CD4-positive, alpha-beta T cell treated with Interleukin-17A for 4 hours (primary cell): ENCODE measurements around the gene AFDN.
A peak's percentile ranks its signal among the peaks of the same experiment; 100 is the strongest.

Experiments used
- DNase-seq: peaks from one replicate; pipeline ENCODE4 v3.0.0-alpha.2; 2020; ENCODE audit warnings: mixed read lengths

AFDN gene

GRCh38 chr6:167817729-167818128 lies 9.0 kb upstream of the AFDN start:
- DNase-seq: no peak

DNA sequence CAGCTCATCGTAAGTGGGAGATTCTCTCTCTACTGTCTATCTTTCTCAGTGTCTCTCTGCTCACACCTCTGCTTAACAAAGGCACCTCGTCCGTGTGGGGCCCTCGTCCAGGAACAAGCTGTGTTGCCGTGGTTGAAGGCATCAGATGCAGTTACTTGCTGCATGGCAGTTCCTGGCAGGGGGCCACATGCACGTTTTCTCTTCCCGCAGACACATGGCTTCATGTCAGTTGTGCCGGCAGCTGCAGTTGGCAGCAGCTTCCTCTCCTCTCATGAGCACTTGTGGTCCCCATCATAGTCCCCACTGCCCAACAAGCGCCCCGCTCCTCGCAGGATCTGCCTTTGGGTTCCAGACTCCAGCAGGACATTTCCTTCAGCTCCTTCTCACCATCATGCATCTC lies 7.1 kb upstream of the AFDN start:
- DNase-seq: no peak

GRCh38 chr6:167820681-167821080 lies 6.0 kb upstream of the AFDN start:
- no peak for DNase-seq

DNA sequence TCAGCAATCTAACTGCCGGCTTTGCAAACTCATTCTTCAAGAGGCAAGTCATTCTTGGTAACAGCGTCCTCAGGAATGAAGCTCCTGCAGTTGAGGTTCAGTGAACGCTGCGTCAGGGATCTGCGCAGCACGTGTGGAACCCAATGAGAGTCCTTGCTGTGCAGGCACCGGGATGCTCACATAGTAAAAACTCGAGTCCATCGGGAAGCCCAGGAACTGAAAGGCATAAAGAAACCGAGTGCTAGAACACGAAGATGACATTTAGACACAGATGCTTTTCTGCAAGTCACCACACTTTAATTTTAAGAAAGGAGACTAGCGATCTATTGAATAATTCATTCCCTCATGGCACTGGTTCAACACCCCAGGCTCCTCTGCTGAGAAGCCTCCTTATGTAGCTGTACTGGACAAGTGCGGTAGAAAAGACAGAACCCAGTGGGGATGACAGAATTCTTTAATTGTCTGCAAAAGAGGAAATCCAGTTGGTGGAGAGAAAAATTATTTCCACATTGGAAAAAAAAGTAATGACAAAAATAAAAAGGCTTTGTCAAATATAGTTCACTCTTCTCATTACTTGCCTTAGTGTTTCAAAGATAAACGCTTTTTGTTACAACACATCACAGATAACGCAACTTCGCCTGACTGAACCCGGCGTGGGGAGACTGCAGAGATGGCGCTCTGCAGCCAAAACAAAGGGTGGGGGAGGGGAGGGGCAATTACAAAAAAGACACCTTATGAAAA lies 1.9 kb upstream of the AFDN start:
- DNase-seq: no peak

- peak; percentile 29 for DNase-seq
Measured at GRCh38 chr6:167825332-167826229, 1.1 kb upstream of the AFDN start.

DNA sequence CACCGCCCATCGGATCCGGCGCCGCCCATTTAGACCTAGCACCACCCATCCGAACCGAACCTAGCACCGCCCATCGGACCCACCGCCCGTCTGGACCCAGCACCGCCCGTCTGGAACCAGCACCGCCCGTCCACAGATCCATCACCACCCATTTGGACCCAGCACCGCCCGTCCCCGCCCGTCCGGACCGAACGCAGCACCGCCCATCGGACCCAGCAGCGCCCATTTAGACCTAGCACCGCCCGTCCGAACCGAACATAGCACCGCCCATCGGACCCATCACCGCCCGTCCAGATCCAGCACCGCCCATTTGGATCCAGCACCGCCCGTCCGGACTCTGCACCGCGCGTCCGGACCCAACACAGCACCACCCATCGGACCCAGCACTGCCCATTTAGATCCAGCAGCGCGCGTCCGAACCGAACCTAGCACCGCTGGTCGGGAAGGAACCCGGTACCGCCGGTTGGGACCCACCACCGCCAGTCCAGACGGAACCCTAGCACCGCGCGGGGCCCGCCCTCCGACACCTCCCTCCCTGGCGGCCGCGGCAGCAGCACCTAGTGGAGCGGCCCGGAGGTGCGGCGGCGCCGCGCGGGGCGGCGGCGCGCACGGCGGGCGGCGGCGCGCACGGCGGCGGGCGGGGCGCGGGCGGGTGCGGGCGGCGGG lies 348 bp upstream of the AFDN start:
- DNase-seq: peak; percentile 66

GRCh38 chr6:167827583-167828324 lies 1.0 kb downstream of the AFDN start:
- peak; percentile 35 for DNase-seq

DNA sequence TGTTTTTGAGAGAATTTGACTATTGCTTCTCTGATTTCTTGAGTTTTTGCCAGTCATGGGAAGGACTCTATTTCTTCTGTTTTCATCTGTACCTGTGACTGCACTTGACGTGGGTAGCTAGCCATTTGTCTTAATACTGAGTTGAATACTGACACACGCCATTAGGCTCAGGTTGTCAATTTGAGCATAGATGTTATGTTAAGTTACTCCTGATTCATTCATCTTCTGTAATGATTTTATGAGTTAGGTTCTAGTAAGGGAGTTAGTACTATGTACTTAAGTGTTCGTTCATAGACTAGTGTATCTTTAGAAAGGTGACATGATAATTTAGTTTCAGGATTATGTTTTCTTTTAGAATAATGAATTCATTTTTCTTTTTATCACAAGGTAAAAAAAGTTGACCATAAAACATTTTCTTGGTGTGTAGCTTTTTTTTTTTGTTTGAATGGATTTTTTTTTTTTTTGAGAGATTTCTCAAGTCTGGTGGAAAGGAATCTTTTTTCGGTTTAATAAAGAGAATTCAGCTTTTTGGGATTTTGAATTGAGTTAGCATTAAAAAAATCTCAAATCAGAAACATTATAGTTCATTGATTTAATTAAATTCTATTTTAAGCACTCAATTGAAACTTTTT lies 1.7 kb downstream of the AFDN start:
- no peak for DNase-seq

DNA sequence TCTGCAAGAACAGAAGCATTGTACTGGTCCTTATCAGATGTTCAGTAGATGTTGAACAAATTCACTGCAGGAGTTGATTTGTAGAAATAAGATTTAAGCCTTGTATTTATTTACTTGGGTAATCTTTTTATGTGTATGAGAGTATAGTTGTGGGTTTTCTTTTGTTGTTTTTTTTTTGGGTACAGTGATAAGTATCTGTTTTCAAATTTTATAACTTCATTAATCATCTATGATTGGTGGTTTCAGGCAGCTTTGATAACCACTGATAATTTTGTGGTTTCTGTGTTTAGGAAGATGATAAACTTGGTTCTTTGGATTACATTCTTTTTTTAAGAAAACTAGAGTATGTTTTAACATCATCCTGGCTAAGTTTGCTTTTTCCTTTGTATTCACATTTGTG lies 2.8 kb downstream of the AFDN start:
- no peak for DNase-seq

GRCh38 chr6:167831281-167831828 lies 4.6 kb downstream of the AFDN start:
- DNase-seq: no peak

- DNase-seq: no peak
Measured at GRCh38 chr6:167832497-167833395, 6.0 kb downstream of the AFDN start.

GRCh38 chr6:167833396-167833763 lies 6.7 kb downstream of the AFDN start:
- no peak for DNase-seq

- no peak for DNase-seq
Measured at GRCh38 chr6:167835260-167835659, 8.5 kb downstream of the AFDN start.

GRCh38 chr6:167836721-167837120 lies 10.0 kb downstream of the AFDN start:
- no peak for DNase-seq

DNA sequence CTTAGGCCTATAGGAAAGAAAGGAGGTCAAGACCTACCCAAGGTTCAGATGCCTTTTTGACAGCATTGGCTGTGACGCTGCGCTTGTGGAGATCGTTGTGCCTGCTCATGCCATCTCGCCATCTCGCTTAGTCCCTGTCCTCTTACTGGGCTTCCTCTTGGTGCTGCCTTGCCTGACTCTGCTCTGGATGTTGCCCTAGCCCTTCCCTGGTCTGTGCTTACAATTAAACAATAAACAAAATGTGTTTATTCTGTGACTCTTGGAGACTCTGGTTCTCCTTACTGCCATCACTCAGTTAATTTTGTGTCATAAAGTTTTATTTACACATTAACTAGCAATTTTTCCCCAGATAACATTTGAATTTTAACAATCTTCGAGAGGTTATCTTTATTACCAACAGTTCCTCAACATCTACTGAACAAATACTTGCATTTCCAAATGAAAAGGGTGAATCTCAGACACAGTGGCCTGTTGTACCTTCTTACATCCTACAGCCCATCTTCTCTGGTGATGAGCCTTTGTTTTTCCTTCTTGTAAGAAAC lies 11.6 kb downstream of the AFDN start:
- no peak for DNase-seq

DNA sequence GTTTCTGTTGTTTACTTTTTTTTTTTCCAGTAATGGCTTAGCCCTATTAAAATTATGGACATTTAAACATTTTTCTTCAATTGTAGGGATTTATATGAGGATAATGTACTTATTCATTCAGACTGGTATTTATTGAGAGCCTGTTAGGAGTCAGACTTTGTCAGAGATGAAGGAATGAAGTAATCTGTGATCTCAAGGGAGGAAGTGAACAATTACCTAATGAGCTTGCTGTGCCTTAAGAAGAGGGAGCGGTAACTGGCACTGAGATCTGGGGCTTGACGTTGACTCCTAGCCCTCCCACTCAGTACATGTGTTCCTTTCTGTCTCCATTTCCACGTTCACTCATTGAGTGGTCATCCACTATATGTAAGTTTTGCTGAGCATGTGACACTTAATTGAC lies 12.6 kb downstream of the AFDN start:
- DNase-seq: no peak

DNA sequence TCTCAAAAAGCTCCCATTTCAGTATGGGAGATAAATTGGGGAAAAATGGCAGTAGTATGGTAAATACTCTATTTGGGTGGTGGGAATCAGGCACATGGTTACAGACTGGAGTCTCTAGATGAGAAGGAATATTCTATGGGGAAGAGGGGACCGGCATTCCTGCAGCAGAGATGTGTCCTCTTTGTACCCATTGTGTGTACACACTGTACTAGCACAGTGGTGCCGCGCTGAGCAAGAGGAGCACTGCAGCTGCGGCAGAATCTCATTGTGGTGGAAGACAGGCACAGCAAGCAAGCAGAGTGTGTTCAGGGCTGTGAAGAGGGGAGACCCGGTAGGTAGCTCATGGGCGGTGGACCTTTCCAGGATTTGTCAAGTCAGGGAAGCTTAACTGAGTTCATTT lies 13.0 kb downstream of the AFDN start:
- DNase-seq: no peak

DNA sequence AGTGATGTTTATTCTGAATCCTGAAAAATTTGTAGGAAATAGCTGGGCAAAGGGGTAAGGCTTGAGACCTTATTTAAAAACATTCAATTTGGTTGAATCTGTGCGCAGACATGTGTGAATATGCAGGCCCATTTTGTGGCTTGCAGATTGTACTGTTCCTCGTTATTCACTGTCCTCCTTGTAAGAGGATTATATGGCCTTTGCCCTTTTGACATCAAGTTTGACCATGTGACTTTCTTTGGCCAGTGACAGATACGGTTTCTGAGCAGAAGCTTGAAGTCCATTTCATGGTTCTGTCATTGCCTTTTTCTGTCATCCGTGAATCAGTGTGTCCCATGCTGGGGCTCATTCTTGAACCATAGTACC lies 13.4 kb downstream of the AFDN start:
- DNase-seq: no peak

GRCh38 chr6:167840526-167841179 lies 13.9 kb downstream of the AFDN start:
- DNase-seq: no peak

DNA sequence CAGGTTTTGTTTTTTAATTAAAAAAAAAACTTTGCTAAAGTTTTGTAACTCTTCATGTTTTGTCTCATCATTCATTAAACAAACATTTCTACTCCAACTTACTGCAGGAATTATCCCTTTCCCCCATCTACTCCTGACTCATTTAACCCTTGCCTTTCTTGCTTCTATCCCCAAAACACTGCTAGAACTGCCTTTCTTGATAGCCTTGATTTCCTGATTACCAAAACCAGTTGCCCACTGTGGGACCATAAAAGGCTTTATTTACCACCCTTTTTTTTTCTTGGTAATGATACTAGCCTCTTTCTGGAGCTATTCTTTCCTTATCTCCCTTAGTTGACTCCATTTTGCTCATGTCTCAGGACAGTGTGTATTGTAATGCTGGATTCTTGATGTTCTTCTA lies 15.3 kb downstream of the AFDN start:
- DNase-seq: no peak
